ENCODE measurements around the gene SH2D1B.

Gene SH2D1B

DNA sequence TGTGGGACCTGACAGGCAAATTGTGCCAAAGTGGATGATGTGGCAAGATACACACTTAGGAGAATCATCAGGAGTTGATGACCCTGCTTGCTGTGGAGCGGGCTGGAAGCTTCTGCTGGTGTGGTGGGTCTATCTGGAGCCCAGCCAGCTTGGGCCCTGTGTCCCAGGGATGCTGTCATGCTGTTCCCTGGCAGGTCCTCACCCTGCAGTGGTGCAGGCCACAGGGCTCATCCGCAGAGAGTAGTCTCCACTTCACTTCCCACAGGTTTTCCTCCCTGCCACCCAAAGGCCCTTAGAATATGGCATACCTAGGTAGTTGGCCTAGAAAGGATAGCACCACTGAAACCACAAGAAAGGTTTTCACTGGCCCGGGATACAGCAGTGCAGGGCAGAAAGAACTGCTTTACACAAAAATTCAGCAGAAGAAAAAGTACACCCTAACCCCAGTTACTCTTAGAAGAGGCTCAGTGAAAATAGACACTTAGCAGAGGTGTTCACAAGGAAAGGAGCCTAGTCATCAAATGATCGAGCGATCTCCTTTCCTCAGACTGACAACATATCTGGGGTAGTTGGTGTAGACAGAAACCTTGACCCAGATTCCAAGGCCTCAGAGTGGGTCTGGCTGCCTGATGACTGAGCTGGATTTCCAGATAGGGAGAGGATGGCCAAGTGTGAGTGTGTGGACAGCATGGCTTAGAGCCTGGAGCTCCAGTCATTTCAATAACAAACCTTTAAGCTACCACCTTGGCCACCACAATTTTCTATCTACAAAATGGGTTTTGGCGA lies 31.7 kb downstream of the SH2D1B start:
- no peak for DNase-seq

DNA sequence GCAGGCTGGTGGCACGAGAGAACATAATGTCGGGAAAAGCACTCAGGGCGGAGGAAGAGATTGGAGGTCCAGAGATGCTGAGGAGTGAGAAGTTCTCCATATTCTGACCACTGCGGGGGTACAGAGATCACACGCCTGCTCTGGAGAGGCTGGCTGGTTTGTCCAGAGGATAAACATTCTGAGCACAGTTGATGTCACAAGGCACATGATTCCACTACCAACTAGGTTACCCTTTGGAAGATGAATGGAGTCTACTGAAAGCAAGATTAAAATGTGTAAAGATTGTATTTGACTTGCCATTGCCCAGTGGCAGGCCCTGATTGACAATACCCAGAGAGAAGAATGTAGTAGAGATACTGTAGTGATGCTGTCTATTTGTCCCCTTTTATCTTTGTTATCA lies 35.2 kb downstream of the SH2D1B start, which contains the start of gene SPATA46:
TSS of gene SPATA46 (minus strand) at position 164 of the 400 bp plus-strand sequence. CDS start at position 100, 64 bp downstream.
- no peak for DNase-seq

DNA sequence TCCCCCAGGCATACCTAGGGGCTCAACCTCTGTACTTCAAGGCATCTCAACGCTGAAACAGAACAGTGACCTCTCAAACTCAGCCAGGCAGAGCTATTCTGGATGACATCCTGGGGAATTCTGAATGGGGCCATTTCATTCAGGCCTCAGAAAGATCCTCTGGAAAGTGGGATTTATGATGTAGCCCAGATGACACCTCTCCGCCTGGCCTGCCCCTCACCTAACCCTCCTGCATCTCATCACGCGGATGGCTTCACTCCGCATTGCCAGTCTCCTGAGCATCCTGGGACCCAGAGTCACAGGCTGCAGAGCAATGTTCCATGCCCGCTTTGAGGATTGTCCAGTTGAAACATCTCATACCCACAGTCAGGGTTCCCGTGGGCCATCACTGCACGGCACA lies 36.5 kb downstream of the SH2D1B start:
- DNase-seq: no peak

DNA sequence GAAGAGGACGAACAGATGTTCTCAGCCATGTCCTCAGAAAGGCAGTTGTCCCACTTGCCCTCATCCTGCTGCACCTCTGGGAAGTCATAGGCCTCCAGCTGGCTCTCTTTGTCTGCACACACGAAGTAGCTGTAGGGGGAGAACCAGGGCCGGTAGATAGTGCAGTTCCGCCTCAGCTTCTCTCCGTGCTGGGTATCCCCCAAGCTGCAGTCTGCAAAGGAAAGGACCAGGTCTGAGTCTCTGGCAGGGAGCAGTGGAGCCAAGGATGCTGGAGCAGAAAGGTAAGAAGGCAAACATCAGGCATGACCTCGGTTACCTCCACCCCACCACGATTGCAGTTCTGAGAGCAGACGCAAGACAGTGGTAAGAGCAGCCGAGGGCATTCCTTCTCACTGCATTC lies 37.5 kb downstream of the SH2D1B start:
- no peak for DNase-seq

DNA sequence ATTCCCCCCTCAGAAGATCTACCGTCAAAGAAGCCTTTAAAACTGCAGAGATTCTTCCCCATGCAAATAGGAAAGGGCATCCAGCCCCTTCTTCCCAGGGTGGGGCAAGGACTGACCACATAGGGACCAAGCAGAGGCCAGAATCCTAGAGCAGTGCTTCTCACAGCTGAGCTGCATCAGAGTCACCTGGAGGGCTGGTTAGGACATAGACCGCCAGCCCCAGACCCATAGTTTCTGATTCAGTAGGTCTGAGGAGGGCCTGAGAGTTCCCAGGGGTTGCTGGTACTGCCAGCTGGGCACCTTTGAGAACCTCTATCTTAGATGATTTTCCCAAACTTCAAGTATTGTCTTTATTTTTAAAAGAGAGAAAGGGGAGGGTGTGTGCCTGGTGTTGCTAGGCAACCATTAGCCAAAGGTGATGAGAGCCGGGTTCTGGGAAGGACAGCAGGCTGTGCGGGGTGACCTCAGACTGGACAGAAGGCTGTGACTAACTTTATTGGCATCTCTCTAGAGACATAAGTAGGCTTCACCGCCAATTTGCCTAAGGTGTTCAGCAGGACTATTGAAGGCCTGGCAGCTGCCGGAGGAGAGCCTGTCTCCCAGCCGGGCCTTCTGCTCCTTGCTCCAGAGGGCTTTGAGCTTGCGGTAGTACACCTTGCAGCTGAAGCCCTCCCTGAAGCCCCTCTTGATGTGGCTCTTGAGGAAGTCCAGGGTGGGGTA lies 38.2 kb downstream of the SH2D1B start:
- no peak for DNase-seq

DNA sequence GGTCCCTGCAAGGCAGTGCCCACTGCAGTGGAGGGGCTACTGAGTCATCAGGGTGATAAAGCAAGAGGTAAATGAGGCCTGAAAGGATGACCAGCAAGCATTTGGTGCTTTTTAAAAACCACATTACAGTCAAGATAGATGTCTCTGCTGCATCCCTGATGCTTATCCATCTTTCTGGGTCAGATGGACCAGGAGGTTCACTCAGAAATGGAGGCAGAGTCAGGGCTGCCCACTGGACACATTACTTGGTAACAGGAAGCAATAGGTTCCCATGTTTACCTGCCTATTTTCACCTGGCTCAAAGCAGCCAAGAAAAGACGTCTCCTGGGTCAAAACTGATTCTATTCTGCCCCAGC lies 38.9 kb downstream of the SH2D1B start:
- DNase-seq: no peak

DNA sequence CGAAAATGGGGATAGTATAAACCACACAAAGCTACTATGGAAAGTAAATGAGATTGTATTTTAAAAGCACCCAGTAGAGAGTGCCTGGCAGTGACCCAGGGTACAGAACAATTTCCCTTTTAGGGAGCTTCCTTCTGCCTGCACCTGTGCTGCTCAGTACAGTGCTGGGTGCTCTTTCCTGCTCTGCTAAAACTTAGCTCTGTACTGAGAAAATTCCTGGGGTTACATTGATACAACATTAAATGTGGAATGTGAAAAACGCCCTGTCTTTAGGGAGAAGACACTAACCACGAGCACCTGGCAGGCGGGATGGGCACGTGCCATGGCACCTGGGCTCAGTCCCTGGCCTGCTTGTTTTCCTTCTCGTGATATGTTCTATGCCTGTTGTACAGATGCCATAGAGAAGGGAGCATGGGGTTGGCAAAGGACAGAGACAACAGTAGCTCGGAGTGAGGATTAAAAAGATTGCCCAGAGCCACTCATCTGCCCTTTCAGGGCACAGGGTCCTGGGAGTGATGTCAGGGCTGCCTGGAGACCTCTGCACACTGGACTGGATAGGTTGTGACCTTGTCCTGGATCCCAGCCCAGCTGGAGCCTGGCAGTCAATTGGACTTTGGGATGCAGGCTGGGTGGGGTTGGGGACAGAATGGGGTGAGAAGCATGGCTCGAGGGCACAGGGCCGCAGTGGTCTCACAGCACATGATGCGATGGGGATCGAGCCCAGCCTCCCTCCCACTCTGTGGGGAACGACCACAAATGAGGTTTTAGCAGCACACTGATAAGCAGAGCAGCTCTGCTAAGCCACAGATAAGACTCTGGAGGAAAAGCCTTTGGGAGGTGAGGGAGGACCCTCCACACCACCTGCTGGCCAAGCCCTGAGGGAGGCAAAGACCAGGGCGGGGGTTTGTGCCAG lies 39.5 kb downstream of the SH2D1B start:
- DNase-seq: no peak

DNA sequence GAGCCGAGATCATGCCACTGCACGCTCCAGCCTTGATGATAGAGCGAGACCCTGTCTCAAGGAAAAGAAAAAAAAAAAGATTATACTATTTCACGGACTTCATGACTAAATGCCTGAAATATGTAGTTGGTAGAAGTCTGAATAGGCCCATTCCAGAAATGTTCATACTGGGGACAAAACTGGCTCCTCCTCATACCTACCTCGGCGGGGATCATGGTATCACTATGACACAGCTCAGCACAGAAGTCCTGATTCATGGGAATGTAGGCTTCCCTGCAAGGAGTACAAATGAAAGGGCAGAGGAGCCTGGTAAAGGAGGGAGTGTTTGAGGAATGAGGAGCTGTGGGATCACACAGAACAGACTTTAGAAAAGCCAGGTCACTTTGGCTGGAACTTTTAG lies 40.3 kb downstream of the SH2D1B start:
- DNase-seq: no peak

DNA sequence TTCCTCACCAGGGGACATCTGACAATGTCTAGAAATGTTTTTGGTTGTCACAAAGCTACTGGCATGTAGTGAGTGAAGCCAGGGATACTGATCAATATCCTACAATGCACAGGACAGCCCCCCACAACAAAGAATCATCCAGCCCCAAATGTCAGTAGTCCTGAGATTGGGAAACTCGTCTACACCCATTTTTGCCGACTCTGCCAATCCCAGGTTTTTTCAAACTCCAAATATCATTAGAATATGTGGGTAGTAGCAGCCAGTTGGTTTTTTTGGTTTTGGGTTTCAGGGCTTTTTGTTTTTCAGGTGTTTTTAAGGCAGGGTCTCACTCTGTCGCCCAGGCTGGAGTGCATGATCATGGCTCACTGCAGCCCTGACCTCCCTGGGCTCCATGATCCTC lies 41.2 kb downstream of the SH2D1B start:
- DNase-seq: no peak

DNA sequence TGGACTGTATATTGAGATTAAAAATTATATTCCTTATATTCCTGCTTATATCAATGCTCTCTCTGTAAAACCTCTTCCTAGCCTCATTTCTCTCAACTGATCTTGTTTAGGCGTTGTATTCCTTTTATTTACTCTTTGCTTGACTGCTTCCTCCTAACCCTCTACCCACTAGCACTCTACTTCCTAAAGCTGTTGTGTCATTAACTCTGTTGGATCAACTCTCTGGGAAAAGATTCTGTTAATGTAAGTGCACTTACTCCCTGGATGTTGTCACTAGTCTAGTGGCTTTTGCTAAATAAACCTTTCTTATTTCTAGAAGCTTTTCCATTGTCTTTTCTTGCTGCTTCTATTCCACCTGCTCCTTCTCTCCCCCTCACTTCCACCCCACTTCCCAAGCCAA lies 41.8 kb downstream of the SH2D1B start:
- DNase-seq: no peak

DNA sequence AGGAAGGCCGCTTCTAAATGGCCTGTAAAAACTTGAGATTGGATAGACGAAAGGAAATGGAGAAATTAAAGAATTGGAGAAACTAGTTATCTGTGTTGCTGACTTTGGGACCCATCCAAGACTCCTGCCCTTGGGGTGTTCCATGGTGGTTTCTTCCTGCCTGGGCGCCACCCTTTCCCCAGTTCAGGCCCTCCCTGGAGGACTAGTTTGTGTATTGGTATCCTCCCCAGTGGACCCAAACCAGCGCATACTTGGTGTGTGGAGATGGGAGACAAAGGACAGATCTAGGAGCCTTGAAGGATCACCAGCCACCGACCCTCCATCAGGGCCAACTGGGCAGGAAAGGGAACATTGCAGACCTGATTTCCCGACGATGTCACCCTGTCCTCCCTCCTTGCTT lies 42.4 kb downstream of the SH2D1B start:
- DNase-seq: no peak

DNA sequence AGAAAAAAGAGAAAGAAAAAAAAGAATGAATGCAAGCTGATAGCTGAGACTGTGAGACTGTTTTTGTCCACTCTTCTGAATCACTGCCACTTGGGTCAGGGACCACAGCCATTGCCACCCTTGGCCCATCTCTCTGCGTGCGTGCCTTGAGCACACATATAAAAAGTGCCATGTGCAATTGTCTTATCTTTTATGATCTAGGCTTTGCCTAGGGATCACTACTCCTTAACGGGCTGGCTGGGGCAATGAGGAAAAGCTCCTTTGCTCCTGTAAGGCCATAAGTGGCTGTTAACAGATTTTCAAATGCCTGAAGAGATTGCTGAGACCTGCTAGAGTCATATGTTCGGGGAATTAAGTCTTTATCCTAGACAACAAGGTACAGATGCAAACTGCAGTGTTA lies 43.5 kb downstream of the SH2D1B start:
- DNase-seq: no peak

DNA sequence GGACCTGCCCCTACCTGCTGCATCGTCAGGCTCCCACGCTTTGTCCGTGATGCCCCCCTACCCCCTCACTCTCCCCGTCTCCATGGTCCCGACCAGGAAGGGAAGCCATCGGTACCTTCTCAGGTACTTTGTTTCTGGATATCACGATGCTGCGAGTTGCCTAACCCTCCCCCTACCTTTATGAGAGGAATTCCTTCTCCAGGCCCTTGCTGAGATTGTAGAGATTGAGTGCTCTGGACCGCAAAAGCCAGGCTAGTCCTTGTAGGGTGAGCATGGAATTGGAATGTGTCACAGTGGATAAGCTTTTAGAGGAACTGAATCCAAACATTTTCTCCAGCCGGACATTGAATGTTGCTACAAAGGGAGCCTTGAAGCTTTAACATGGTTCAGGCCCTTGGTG lies 44.2 kb downstream of the SH2D1B start:
- DNase-seq: no peak

DNA sequence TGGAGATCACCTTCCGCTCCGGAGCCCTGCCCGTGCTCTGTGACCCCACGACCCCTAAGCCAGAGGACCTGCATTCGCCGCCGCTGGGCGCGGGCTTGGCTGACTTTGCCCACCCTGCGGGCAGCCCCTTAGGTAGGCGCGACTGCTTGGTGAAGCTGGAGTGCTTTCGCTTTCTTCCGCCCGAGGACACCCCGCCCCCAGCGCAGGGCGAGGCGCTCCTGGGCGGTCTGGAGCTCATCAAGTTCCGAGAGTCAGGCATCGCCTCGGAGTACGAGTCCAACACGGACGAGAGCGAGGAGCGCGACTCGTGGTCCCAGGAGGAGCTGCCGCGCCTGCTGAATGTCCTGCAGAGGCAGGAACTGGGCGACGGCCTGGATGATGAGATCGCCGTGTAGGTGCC lies 44.9 kb downstream of the SH2D1B start:
- DNase-seq: no peak

DNA sequence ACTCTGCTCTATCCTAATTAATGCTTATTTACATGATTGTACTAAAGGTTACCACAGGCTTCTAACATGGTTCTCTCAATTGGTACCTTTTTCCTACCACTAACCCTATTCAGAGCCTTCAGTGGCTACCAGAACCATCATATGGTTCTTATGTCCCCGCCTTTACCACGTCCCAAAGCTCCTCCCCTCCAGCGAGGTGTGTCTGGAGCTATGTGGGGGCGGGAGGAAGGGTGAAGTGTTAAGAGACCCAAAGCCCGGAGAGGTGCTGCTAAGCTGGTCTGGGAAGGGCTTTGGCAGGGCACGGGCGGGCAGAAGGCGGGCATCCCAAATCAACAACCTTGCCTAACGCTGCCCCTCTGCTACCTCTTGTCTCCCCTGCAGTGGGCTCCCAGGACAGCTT lies 45.3 kb downstream of the SH2D1B start:
- DNase-seq: no peak

DNA sequence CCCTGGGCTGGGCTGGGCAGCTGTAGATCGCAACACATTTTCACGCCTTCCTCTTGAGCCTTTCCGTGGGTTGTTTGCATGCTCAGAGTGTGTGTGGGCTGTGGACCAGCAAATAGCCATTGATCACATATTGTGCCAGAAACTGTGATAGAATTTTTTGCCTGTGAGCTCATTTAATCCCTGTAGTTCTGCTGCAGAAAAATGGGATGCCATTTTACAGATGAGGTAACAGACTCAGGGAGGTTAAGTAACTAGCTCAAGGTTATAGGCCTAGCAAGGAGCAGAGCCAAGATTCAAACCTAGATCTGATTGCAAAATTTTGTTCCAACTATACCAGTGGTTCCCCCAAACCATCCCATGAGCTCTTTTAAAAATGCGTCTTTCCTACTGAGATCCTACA lies 45.8 kb downstream of the SH2D1B start:
- DNase-seq: no peak

DNA sequence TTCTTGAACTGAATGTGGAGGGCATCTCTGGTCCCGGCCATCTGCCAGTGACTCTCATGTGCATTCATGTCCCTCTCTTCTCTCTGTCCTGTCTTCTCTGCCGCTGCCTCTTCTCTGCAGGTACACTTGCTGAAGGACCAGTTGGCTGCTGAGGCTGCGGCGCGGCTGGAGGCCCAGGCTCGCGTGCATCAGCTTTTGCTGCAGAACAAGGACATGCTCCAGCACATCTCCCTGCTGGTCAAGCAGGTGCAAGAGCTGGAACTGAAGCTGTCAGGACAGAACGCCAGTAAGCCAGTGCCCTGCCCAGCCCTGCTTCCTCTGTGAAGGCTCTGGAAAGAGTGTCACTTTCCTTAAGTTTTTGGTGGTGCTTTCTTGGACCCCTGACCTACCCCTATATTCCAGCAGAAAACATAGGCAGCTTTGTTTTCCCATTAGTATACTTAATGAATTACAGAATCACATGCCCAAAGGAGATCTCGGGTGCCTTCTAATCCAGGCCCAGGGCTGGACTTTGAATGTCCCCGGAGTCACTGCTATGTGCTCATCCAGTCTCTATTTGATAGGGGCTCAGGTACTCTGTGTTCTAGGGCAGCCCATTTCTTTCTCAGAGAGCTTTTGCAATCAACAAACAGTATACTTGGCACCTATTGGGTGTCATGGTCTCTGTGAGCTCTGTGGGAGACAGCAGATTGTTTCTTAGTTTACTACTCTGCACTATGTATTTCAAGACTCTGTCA lies 46.5 kb downstream of the SH2D1B start:
- no peak for DNase-seq

DNA sequence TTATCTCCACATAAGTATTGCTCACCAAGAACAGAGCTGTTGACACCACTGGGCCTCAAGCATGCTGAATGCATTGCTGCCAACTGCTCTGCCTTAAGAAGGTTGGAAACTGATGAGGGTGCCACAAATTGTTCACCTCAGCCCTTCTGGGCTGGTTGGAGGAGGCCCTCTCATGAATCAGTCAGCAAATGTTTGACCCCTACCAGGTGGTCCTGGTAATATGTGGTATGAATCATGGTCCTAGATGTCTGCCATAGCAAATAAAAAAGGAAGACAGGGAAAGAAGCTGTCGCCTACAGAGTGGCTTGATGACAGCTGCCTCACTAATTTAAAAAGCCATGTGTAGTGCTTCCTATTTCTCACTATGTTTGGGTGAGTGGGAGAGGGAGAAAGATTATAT lies 47.4 kb downstream of the SH2D1B start:
- DNase-seq: no peak

DNA sequence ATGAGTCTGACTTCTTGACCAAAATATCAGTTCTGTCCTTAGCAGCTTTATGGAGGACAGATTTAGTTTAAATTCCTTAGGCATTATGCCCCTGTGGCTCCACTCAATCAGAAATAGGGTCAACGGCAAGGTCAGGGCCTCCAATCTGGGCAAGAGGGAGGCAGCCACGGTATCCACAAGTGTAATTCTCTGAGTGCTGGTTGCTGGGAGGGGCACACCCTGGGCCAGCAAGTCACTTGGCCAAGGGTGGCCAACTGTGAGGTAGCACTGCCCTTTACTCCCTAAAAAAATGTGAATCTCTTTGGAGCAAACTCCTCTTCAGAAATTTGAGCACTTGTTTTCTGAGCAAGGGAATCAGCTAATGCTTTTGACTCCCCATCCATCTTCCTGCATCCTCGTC lies 48.1 kb downstream of the SH2D1B start:
- DNase-seq: no peak

DNA sequence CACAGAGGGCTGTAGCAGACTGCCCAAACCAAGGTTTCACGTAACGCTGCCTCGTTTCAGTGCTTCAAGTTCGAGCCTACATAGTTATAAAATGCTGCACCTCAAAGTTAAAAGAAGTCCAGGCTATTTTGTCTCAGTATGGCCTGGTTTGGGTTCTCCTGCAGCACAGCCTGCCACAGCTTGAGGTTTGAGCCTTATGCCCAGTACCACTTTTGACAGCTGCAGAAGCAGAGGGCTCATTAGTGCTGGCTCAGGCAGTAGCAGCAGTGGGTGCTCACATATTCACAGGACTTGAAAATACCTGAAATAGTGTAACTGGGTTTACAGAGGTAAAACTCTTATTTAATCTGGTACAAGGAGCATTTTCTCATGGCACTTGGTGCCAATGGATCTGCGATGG lies 50.6 kb downstream of the SH2D1B start:
- no peak for DNase-seq

DNA sequence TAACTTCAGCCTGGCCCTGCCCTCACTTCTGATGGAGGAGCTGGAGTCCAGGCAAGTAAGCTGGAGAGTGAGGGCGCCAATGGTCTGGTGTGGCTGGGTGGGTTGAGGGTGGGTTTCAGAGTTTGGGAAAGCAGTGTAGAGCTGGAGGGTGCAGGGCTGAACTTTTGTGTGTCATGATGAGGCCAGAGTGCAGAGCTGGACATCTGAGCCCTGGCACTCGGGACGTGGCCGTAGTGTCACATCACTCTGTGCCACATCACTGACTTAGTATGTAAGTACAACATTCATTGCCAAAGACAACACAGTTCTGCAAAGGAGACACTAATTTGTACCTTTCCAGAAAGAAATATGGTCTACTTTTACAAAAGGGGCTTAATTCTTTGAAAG lies 51.1 kb downstream of the SH2D1B start:
- no peak for DNase-seq

DNA sequence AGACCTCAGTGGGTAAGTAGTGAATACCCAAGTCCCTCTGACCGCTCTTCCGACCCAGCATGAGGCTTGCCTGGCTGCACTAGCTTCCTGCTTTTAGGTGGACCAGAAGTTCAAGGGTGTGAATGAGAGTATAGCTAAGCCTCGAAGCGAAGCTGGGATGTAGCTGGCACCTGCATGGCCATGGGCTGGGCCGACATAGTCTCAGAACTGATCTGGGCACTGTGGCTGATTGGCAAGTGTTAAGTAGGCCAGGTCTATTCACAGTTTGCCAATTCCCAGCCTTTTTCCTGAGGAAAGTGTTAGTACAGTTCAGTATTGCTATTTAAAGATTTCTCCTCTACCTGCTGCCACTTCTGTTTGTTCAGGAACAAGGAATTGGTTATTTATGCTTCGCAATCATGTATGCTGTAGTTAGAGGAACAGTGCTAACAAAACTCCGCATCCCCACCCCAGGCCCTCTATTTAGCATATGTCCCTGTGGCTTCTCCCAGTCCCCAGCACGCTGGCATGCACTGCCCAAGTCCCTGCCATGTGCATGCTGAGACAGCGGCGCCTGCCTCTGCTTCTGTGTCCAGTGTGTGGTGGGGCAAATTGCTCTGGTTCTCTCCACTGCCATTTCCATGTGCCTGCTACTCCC lies 51.6 kb downstream of the SH2D1B start:
- no peak for DNase-seq

All from NCI-H2029 treated with DMSO at 0.1 percent for 48 hours (cell line).